ENCODE data around the gene KPNA6. TPM values are rescaled to one million over a fixed set of nuclear protein-coding genes. Genes with fewer than 3 reads are reported as not detected.

KPNA6 gene
- total RNA-seq, 1 donor from 2014 or later = 95.3 TPM

DNA sequence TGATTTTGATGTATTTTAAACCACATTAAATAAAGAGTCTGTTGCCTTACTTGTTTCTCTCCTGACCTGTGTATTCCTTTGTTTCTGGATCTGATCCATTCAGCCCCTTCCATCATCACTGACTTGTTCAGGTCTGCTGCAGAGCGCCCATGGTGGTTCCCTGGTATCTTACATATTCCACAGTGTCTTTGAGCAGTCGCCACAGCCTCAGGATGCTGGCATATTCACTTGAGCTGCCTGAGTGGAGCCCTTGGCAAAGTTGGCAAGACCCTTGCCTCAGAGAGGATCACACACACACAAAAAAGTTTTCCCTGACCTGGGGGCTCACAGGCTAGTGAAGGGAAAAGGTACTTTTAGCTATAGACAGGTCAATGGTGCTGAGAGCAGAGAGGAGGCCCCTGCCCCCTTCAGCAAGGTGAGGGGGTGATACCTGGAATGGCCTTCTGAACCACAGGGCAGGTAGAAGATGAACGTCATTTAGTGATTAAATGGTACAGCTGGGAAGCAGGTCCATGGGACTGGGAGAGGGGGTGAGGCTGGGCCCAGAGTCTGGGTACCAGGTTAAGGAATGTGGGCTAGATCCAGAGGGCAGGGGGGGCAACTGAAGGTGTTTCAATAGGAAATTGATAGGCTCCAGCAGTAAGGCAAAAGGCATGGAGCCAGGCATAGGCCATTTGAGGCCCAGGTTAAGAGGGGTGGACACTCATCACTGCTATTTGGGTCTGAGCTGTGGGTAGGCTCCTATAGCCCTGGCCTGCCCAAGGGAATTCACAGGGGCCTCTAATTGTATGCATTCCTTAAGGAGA is 90.6 kb downstream of the KPNA6 start:
- TF ChIP-seq, protein P1, sequence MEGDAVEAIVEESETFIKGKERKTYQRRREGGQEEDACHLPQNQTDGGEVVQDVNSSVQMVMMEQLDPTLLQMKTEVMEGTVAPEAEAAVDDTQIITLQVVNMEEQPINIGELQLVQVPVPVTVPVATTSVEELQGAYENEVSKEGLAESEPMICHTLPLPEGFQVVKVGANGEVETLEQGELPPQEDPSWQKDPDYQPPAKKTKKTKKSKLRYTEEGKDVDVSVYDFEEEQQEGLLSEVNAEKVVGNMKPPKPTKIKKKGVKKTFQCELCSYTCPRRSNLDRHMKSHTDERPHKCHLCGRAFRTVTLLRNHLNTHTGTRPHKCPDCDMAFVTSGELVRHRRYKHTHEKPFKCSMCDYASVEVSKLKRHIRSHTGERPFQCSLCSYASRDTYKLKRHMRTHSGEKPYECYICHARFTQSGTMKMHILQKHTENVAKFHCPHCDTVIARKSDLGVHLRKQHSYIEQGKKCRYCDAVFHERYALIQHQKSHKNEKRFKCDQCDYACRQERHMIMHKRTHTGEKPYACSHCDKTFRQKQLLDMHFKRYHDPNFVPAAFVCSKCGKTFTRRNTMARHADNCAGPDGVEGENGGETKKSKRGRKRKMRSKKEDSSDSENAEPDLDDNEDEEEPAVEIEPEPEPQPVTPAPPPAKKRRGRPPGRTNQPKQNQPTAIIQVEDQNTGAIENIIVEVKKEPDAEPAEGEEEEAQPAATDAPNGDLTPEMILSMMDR (IDR thresholded peaks at IDR 0.05; ENCODE audit: unreplicated experiment) = no peak
- peaks cover 16% of the 10 kb centered on the region for H3K27me3 Mint-ChIP-seq (ENCODE audit: unreplicated experiment)
- no peak for DNase-seq (ENCODE audit: low spot score)
- H3K36me3 Mint-ChIP-seq (ENCODE audit: low read depth, unreplicated experiment) = peaks cover 33% of the 10 kb centered on the region
- peaks cover 40% of the 10 kb centered on the region for H3K4me1 Mint-ChIP-seq (ENCODE audit: unreplicated experiment)
- no peak overlapping the region for H3K27ac Mint-ChIP-seq (ENCODE audit: unreplicated experiment)
- no peaks in the 10 kb centered on the region for H3K9me3 Mint-ChIP-seq (ENCODE audit: unreplicated experiment)
- peak overlapping the region; percentile 84 for H3K4me3 Mint-ChIP-seq (ENCODE audit: unreplicated experiment)

DNA sequence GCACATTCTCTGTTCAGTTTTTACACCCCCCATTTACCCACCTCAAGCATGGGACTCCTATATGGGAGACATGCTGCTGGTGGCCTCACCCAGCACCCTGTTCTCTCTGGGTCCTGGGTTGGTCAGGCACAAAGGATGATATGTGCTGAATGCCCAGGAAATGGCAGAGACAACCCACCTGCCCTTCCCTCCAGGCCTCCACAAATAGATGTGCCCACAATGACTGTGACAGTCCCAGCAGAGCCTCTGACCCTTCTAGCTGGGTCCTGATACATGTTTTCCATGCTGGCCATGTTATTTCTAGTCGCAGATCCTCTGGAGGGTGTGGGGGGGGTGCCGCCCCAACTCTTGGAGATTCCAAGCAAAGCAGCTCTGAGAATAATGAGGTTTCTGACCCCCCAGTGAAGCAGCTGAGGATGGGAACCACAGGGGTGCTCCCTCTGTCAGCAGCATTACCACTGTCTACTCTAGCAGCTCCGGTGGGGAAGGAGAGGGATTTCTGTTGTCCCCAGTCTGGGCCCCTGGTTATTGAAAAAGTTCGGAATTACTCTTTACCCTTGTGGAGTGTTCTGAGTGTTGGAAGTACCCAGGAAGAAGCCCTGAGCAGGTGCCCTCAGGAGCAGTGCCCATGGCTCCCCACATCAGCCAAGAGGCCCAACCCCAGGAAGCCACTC is 91.3 kb downstream of the KPNA6 start:
- Mint-ChIP-seq H3K9me3 (ENCODE audit: unreplicated experiment) (no peaks in the 10 kb centered on the region), H3K4me1 (ENCODE audit: unreplicated experiment) (peaks cover 40% of the 10 kb centered on the region), H3K27me3 (ENCODE audit: unreplicated experiment) (peaks cover 18% of the 10 kb centered on the region), H3K4me3 (ENCODE audit: unreplicated experiment) (no peak overlapping the region), H3K36me3 (ENCODE audit: low read depth, unreplicated experiment) (peaks cover 27% of the 10 kb centered on the region), H3K27ac (ENCODE audit: unreplicated experiment) (no peak overlapping the region)
- DNase-seq (ENCODE audit: low spot score) = no peak
- TF ChIP-seq, protein P1 (IDR thresholded peaks at IDR 0.05; ENCODE audit: unreplicated experiment) = no peak

GRCh38 chr1:32199717-32200072 is 91.8 kb downstream of the KPNA6 start:
- Mint-ChIP-seq H3K9me3 (ENCODE audit: unreplicated experiment) (no peaks in the 10 kb centered on the region), H3K27me3 (ENCODE audit: unreplicated experiment) (peaks cover 20% of the 10 kb centered on the region), H3K36me3 (ENCODE audit: low read depth, unreplicated experiment) (peaks cover 22% of the 10 kb centered on the region), H3K4me1 (ENCODE audit: unreplicated experiment) (peaks cover 40% of the 10 kb centered on the region), H3K27ac (ENCODE audit: unreplicated experiment) (no peak overlapping the region), H3K4me3 (ENCODE audit: unreplicated experiment) (peak overlapping the region; percentile 42)
- TF ChIP-seq, protein P1 (IDR thresholded peaks at IDR 0.05; ENCODE audit: unreplicated experiment) = no peak
- DNase-seq (ENCODE audit: low spot score) = no peak

DNA sequence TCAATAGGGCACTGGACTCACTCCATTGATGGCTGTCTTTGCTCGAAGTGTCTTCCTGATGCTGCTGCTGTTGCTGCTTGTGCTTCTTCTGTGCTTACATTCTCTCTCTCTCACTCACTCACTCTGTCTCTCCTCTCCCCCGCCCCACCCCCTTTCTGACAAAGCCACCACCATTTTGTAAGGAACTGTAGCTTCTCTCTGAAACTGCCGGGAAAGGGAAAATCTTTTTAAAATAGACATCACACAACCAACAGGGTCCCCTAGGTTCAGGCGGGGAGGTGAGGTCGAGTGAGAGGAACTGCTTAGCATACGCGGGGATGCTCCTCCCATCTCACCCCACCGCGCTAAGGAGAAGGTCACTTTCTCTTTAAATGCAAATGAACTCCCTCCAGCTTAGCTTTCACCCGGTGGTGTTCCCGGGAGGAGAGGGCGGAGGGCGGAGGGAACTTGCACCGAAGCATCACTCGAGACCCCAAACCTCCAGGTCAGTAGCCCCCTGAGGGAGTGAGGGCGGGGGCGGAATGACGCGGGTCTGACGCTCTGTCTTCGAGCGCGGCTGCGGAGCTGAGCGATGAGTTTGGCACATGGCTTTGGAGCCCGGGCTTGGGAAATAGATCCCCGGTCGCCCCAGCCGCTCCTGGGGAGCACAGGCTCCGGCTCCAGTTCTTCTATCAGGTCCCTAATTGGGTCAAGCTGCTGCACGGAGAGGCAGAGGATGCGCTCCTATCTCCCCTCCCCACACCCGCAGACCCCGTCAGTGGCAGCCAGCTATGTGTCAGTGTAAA is 92.6 kb downstream of the KPNA6 start, which contains the start of gene CCDC28B:
CCDC28B (plus strand) TSS at position 370 of the 785 bp plus-strand sequence. CDS start 1,341 bp downstream, outside the sequence.
- Mint-ChIP-seq H3K36me3 (ENCODE audit: low read depth, unreplicated experiment) (peaks cover 22% of the 10 kb centered on the region), H3K27ac (ENCODE audit: unreplicated experiment) (peak within 1 kb of the TSS; percentile 57), H3K4me1 (ENCODE audit: unreplicated experiment) (peaks cover 36% of the 10 kb centered on the region), H3K9me3 (ENCODE audit: unreplicated experiment) (no peaks in the 10 kb centered on the region), H3K27me3 (ENCODE audit: unreplicated experiment) (peaks cover 20% of the 10 kb centered on the region), H3K4me3 (ENCODE audit: unreplicated experiment) (peak within 1 kb of the TSS; percentile 92)
- DNase-seq (ENCODE audit: low spot score) = peak; percentile 44
- TF ChIP-seq, protein P1 (IDR thresholded peaks at IDR 0.05; ENCODE audit: unreplicated experiment) = no peak

Data from endothelial cell (in vitro differentiated cells).